Inferior parietal cortex (tissue), 1 donor: ENCODE data around the gene ATP10D.
A peak's percentile ranks its signal among the peaks of the same experiment; 100 is the strongest.

Experiments used
- DNase-seq: peaks from one replicate; pipeline ENCODE4 v3.0.0-alpha.2; 2016; ENCODE audit errors: extremely low spot score

The ATP10D gene

GRCh38 chr4:47485047-47485692, at the start of gene ATP10D:
Gene ATP10D, plus strand, starts transcription at chr4:47485275. Its CDS starts 27,266 bp downstream, at chr4:47512541.
- DNase-seq, result peak; percentile 88

GRCh38 chr4:47442980-47443379, 42.1 kb upstream of the ATP10D start:
- DNase-seq, result no peak

GRCh38 chr4:47444031-47444430, 41.0 kb upstream of the ATP10D start:
- no peak for DNase-seq

- no peak for DNase-seq
Observed at GRCh38 chr4:47451657-47452056, 33.4 kb upstream of the ATP10D start.

GRCh38 chr4:47462799-47463234, 22.3 kb upstream of the ATP10D start:
- no peak for DNase-seq

- DNase-seq, result peak; percentile 99
Observed at GRCh38 chr4:47463235-47463956, 21.7 kb upstream of the ATP10D start, which contains the start of gene COMMD8. Gene COMMD8, minus strand, starts transcription at chr4:47463702. Its CDS starts 51 bp downstream, at chr4:47463651.

- no peak for DNase-seq
Observed at GRCh38 chr4:47465004-47465403, 20.1 kb upstream of the ATP10D start.

GRCh38 chr4:47466056-47466785, 18.9 kb upstream of the ATP10D start:
- DNase-seq, result no peak

- no peak for DNase-seq
Observed at GRCh38 chr4:47468706-47469365, 16.2 kb upstream of the ATP10D start.

- no peak for DNase-seq
Observed at GRCh38 chr4:47469951-47470350, 15.1 kb upstream of the ATP10D start.

GRCh38 chr4:47471064-47471463, 14.0 kb upstream of the ATP10D start:
- DNase-seq, result no peak

GRCh38 chr4:47471591-47471990, 13.5 kb upstream of the ATP10D start:
- no peak for DNase-seq

GRCh38 chr4:47473141-47473750, 11.8 kb upstream of the ATP10D start:
- DNase-seq, result no peak

GRCh38 chr4:47474799-47475198, 10.3 kb upstream of the ATP10D start:
- no peak for DNase-seq

GRCh38 chr4:47475411-47475810, 9.7 kb upstream of the ATP10D start:
- DNase-seq, result no peak

- no peak for DNase-seq
Observed at GRCh38 chr4:47478804-47479203, 6.3 kb upstream of the ATP10D start.

GRCh38 chr4:47482326-47482725, 2.7 kb upstream of the ATP10D start:
- no peak for DNase-seq

- DNase-seq, result no peak
Observed at GRCh38 chr4:47483745-47484144, 1.3 kb upstream of the ATP10D start.

GRCh38 chr4:47484168-47484567, 907 bp upstream of the ATP10D start:
- DNase-seq, result no peak

GRCh38 chr4:47485768-47486167, 693 bp downstream of the ATP10D start:
- peak; percentile 39 for DNase-seq

GRCh38 chr4:47486231-47486673, 1.2 kb downstream of the ATP10D start:
- peak; percentile 42 for DNase-seq
